ENCODE data around the gene PROSER2. TPM values are rescaled to one million over a fixed set of nuclear protein-coding genes. Genes with fewer than 3 reads are reported as not detected.
A peak's percentile ranks its signal among the peaks of the same experiment; 100 is the strongest.

Gene PROSER2
- total and polyA plus RNA-seq, 9 of the 15 experiments (the other 6 are each of a cell fraction or from before 2014, with no cell fraction given): 0.62 to 14.8 (median 2.9) TPM

GRCh38 chr10:11894381-11895107 lies 71.4 kb downstream of the PROSER2 start (continued):
- peak in 1 of 2 experiments; percentile 16; a peak in 1 of 4 replicates for TF ChIP-seq HDAC1 (IDR thresholded peaks at IDR 0.05)
- peak; percentile 59; the same call in 1 of the 2 replicates for TF ChIP-seq TOE1 (IDR thresholded peaks at IDR 0.05; ENCODE audit: borderline replicate concordance)
- TF ChIP-seq TOE1 (CRISPR knock-in tag; IDR thresholded peaks at IDR 0.05; ENCODE audit: borderline replicate concordance, low read depth): peak; percentile 67; the same call in 1 of the 2 replicates
- no peak for TF ChIP-seq ZBTB17 (CRISPR knock-in tag; IDR thresholded peaks at IDR 0.05)
- no peak for TF ChIP-seq ZNF121 (CRISPR knock-in tag; conservative IDR thresholded peaks at IDR 0.05)
- TF ChIP-seq HSF4 (CRISPR knock-in tag; IDR thresholded peaks at IDR 0.05; ENCODE audit: borderline replicate concordance): no peak
- TF ChIP-seq TEAD1 (CRISPR knock-in tag; IDR thresholded peaks at IDR 0.05): peak in 1 of 2 experiments; percentile 74; a peak in 2 of 4 replicates
- peak; percentile 46 to 47; a peak in 3 of 4 replicates for TF ChIP-seq NRF1 (conservative IDR thresholded peaks at IDR 0.05 in 1 of 2, IDR thresholded peaks at IDR 0.05 in 1 of 2)
- TF ChIP-seq ZNF766 (CRISPR knock-in tag; conservative IDR thresholded peaks at IDR 0.05): no peak
- no peak for TF ChIP-seq MYBL2 (IDR thresholded peaks at IDR 0.05; ENCODE audit: low read depth)
- no peak for TF ChIP-seq MYBL2 (CRISPR knock-in tag; IDR thresholded peaks at IDR 0.05; ENCODE audit: borderline replicate concordance)
- TF ChIP-seq, protein P1, sequence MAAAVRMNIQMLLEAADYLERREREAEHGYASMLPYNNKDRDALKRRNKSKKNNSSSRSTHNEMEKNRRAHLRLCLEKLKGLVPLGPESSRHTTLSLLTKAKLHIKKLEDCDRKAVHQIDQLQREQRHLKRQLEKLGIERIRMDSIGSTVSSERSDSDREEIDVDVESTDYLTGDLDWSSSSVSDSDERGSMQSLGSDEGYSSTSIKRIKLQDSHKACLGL (CRISPR knock-in tag; IDR thresholded peaks at IDR 0.05; ENCODE audit: borderline replicate concordance, poor library complexity, severe bottlenecking): peak; percentile 20
- peak; percentile 15; the same call in 1 of the 2 replicates for TF ChIP-seq EP300 (IDR thresholded peaks at IDR 0.05; ENCODE audit: low read length)
- TF ChIP-seq ZNF134 (CRISPR knock-in tag; conservative IDR thresholded peaks at IDR 0.05): peak; percentile 81
- TF ChIP-seq CREM (IDR thresholded peaks at IDR 0.05; ENCODE audit: low read depth): 0 out of 2 replicates have a peak, but pooled peaks have one; percentile 8
- no peak for TF ChIP-seq CHCHD3 (CRISPR knock-in tag; IDR thresholded peaks at IDR 0.05)
- no peak for TF ChIP-seq KLF16 (IDR thresholded peaks at IDR 0.05)
- peak; percentile 22; the same call in 1 of the 2 replicates for TF ChIP-seq MXI1 (IDR thresholded peaks at IDR 0.05; ENCODE audit: low read depth, low read length)
- no peak for TF ChIP-seq ERF (CRISPR knock-in tag; IDR thresholded peaks at IDR 0.05)
- TF ChIP-seq CBFA2T2 (conservative IDR thresholded peaks at IDR 0.05): peak; percentile 17; the same call in 1 of the 2 replicates
- TF ChIP-seq ZNF76 (CRISPR knock-in tag; IDR thresholded peaks at IDR 0.05; ENCODE audit: borderline replicate concordance): no peak
- 0 out of 2 replicates have a peak, but pooled peaks have one; percentile 27 for TF ChIP-seq BRD4 (IDR thresholded peaks at IDR 0.05)
- TF ChIP-seq MCM2 (IDR thresholded peaks at IDR 0.05; ENCODE audit: low read depth): peak; percentile 76; the same call in 1 of the 2 replicates
- TF ChIP-seq POLR3G (IDR thresholded peaks at IDR 0.05; ENCODE audit: extremely low read depth, insufficient read length, insufficient replicate concordance): no peak
- TF ChIP-seq, protein P2, sequence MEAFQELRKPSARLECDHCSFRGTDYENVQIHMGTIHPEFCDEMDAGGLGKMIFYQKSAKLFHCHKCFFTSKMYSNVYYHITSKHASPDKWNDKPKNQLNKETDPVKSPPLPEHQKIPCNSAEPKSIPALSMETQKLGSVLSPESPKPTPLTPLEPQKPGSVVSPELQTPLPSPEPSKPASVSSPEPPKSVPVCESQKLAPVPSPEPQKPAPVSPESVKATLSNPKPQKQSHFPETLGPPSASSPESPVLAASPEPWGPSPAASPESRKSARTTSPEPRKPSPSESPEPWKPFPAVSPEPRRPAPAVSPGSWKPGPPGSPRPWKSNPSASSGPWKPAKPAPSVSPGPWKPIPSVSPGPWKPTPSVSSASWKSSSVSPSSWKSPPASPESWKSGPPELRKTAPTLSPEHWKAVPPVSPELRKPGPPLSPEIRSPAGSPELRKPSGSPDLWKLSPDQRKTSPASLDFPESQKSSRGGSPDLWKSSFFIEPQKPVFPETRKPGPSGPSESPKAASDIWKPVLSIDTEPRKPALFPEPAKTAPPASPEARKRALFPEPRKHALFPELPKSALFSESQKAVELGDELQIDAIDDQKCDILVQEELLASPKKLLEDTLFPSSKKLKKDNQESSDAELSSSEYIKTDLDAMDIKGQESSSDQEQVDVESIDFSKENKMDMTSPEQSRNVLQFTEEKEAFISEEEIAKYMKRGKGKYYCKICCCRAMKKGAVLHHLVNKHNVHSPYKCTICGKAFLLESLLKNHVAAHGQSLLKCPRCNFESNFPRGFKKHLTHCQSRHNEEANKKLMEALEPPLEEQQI (IDR thresholded peaks at IDR 0.05): no peak
- no peak for TF ChIP-seq E2F1 (CRISPR knock-in tag; IDR thresholded peaks at IDR 0.05)
- TF ChIP-seq POLR2A (conservative IDR thresholded peaks at IDR 0.05): peak; percentile 95
